Stimulated activated CD4-positive, alpha-beta T cell treated with anti-CD3 and anti-CD28 coated beads, Interleukin-12 subunit alpha, Interleukin-12 subunit beta, amount 100 ng/mL, for 4 hours (primary cell): ENCODE data around the gene ISCA2.
"Not testable (repeated sequence)": the region's sequence is repeated elsewhere in the genome, so short reads cannot be mapped to it uniquely, and the experiment has no call there.

ENCODE experiments used
- DNase-seq: peaks from one replicate; pipeline ENCODE4 v3.0.0-alpha.2; 2020

The ISCA2 gene, protein sequence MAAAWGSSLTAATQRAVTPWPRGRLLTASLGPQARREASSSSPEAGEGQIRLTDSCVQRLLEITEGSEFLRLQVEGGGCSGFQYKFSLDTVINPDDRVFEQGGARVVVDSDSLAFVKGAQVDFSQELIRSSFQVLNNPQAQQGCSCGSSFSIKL

GRCh38 chr14:74493343-74494261, at the start of gene ISCA2:
Gene ISCA2 (plus strand): TSS chr14:74493765. CDS start chr14:74493775, 10 bp downstream.
- peak; percentile 100 for DNase-seq

DNA sequence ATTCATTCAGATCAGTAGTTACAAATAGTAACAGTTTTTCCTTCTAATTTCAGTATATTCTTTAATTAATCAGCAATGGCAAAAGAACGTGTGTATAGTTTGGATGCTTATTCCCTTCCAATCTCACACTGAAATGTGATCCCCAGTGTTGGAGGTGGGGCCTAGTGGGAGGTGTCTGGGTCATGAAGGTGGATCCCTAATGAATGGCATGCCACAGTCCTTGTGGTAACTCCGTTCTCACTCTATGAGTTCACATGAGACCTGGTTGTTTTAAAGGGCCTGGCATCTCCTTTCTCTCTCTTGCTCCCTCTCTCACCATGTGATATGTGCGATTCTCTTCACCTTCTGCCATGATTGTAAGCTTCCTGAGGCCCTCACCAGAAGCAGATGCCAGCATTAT, 48.7 kb upstream of the ISCA2 start:
- no peak for DNase-seq

GRCh38 chr14:74454397-74454796, 39.2 kb upstream of the ISCA2 start:
- DNase-seq: not testable (repeated sequence)

DNA sequence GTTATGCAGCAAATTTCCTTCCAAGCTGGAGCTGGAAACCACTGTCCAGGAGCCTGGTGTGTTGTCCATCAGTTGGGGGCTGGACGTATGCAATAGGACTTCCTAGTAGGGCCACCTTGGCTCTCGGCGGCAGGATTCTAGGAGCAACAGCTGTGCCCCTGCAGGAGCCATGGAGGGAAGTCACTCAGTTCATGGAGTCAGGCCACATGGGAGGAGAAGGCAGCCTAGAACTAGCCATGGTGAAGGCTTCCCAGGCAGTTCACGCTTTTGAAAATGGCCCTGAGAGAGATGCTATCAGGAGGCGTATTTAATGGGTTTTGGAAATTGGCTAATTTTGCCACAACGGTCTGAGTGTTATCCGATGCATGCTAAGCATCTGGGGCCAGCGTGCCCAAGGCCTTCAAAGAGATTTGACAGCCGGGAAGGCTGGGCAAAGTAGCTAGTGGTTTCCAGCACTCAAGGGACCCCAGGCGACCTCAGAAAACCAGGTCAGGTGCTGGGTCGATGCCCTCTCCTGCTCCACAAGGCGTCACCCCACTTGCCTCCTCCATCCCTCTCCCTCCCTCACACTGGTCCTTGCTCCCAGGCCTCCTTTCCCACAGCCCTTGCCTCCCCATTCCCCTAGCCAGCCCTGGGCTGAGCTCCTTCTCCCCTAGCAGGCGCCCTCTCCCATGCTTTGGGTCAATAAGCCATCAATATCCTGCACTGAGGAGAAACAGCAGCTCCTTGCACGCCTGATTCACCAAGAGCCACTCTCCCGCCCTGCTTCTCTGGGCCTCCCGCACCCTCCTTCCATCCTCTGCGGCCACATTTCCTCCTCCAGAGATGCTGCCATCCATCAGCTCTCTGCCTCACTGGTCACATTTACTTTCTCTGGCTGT, 36.6 kb upstream of the ISCA2 start:
- no peak for DNase-seq

GRCh38 chr14:74457565-74457895, 36.0 kb upstream of the ISCA2 start:
- no peak for DNase-seq

GRCh38 chr14:74459289-74459946, 34.1 kb upstream of the ISCA2 start:
- DNase-seq: peak; percentile 17

GRCh38 chr14:74459976-74460375, 33.6 kb upstream of the ISCA2 start:
- DNase-seq: no peak

- DNase-seq: no peak
Observed at GRCh38 chr14:74462993-74463392, 30.6 kb upstream of the ISCA2 start.

DNA sequence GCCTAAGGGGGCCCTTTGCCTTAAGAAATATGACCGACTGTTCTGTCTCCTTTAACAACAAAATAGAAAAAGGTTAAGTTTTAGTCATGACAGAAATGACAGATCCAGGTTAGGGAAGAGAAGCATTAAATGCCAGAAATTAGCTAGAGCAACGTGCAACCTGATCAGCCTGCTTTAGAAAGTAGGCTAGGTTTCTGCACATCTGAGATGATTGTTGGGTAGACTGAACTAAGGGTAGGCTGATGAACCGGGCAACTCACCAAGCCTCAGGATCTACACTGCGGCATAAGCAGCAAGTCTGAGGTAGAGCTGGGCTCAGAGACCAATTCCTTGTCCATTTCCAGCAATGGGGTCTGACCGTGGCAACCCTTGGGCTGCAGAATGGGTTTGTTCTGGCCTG, 29.9 kb upstream of the ISCA2 start:
- no peak for DNase-seq

- no peak for DNase-seq
Observed at GRCh38 chr14:74464785-74465184, 28.8 kb upstream of the ISCA2 start.

DNA sequence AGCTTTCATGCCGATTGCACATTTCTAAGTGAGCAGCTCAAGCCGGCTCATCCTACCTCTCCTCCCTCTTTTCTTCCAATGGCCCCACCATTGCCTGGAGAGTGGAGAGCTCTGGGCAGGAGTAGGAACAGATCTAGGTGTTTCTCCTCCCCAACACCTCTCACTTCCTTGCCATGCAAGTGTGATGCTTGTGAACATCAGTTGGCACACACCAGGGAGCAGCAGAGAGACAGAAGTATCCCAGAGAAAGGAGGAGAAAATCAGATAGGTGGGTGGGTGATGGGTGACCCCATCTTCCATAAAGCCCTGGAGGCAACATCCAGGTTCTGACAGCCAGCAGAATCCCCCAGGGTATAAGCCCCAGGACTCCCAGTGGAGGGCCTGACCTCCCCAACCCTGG, 28.2 kb upstream of the ISCA2 start:
- DNase-seq: no peak

DNA sequence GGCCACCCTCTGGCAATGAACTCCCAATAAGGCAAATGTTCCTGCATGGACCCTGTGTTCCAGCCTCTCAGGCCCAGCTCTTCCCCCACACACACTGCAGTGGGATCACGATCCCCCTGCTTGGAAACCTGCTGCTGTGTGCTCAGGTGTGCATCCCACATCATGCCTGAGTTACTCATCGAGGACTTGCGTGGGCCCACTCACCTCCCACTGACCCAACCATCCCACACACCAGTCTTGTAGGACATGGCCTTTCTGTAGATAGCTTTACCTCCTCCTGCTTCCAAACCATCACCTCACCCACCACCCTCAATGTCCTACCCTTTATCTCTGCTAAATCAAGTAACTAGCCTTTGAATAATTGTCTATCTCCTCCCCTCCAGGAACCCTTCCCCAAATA, 25.1 kb upstream of the ISCA2 start:
- DNase-seq: no peak

DNA sequence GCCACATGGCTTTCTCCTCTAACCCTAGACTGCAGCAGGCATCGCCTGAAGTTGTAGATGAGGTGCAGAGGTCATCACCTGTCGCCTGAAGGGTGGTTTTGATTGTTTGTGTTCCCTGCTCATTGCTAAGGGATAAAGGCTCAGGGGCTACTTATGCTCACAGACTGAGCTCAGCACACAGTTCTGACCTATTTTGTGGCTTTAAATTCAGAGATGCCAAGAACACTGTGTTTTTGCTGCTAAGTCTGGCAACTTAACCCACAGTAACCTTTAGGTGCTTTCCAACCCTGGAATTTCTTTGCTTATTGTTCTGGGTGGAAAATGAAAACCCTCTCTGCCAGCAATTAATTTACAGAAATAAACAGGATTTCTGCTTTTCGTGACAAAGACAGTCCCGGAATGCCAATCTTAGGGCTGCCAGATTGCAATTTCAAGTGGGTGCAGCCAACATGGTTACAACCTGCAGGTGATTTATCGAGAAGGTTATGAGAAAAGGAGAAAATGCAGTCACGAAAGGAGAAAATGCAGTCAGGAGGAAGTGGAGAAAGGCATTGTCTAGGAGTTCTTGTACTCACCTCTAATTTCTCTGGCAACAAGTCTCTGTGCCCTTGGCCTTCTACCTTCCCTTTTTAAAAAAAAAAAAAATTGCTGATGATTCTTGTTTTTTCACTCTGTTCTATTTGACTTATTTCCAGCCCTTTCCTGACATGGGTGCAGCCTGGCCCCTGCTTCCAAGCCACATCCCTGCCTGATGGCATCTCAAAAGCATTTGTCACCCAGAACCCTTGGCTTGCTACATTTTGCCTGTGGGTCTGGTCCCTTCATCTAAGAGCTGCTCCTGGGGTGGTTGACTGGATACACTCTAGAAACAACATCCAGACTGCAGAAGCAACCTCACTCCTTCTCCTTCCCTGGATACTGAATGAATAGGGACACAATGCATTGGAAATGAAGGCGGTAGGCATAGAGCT, 23.7 kb upstream of the ISCA2 start:
- DNase-seq: no peak

DNA sequence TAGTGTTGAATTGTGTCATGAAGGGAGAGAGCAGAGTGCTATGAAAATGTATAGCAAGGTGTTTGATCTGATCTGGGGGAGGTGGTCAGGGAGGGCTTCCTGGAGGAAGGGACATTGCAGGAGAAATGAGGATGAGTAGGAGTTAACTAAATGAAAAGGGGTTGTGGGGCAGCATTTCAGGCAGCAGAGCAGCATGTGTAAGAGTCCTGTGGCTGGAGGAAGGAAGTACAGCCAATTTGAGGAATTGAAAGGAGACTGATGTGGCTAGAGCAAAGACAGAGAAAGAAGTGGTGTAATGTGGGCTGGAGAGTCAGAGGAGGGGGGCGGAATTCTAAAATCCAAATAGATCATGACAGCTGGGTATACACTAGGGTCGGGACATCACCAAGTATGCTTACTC, 21.0 kb upstream of the ISCA2 start:
- DNase-seq: no peak

- no peak for DNase-seq
Observed at GRCh38 chr14:74474376-74474775, 19.2 kb upstream of the ISCA2 start.

GRCh38 chr14:74475678-74476077, 17.9 kb upstream of the ISCA2 start:
- no peak for DNase-seq

GRCh38 chr14:74476107-74476506, 17.5 kb upstream of the ISCA2 start:
- DNase-seq: no peak

DNA sequence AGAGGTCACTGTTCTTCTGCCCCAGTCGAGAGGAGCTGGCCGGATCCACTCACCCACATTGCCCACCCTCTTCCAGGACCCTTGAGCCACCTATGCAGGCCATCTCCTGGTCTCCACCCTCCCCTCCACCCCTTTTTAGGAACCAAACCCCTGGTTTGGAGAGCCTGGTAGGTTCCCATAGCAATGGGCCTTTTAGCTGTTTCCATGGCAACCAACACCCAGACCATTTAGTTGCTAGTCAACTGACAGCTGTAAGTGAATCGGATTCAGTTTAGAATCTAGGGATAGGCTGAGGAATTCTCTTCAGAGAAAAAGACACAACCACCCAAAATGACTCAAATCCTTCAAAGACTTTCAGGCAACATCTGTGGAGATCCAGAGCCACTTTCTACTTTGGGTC, 17.0 kb upstream of the ISCA2 start:
- no peak for DNase-seq

DNA sequence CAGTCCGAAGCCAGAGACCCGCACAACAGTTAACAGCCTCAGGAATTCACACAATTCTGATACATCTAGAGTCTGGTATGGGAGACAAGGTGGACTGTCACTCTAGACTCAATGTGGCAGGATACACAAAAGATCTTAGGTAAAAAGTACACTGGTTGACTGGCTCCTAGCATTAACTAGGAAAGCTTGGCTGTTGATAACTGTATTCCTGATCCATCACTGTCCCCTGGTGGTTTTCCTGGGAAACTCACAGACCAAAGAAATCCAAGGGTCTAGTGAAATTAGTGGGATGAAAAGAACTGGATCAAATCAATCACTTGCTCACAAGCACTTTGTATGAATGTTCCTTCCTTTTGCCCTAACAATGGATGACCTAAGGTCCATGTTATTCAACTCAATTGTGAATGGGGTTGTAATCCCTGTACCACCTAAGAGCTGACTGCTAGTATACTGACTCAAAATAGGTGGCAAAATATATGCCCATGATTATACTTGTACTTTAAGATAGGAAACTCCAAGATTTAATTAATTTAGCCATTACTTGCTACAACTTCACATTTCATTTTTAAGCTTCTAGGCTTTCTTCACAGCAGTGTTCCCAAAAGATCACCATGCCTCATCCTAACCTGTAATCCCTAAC, 14.4 kb upstream of the ISCA2 start:
- DNase-seq: no peak

- no peak for DNase-seq
Observed at GRCh38 chr14:74480046-74480445, 13.5 kb upstream of the ISCA2 start.

DNA sequence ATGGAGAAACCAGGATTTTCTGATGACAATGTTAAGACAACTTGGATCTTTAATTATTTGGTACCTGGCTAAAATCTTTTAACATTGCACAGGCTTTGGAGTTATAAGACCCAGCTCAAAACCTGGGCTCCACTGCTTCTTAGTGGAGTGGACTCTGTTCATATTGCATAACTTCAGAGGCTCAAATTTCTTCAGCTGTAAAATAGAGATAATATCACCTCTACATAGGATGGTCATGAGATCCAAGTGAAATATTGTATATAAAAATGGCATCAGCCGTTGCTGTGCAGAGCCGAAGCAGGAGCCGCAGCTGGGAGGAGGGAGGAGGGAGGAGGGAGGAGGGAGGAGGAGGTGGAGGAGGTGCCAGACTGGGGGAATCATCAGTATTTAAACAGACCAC, 11.0 kb upstream of the ISCA2 start:
- DNase-seq: no peak
